GM21423 (cell line): ENCODE data around the gene EBF3.
"Not testable (repeated sequence)": the region's sequence is repeated elsewhere in the genome, so short reads cannot be mapped to it uniquely, and the experiment has no call there.

Source experiments
- ATAC-seq: cut with Tn5 transposase; IDR thresholded peaks from one replicate; pipeline ENCODE4 v1.9.1; 2021; ENCODE audit warnings: mild to moderate bottlenecking, moderate library complexity; ENCODE audit not compliant: unreplicated experiment

Gene EBF3

DNA sequence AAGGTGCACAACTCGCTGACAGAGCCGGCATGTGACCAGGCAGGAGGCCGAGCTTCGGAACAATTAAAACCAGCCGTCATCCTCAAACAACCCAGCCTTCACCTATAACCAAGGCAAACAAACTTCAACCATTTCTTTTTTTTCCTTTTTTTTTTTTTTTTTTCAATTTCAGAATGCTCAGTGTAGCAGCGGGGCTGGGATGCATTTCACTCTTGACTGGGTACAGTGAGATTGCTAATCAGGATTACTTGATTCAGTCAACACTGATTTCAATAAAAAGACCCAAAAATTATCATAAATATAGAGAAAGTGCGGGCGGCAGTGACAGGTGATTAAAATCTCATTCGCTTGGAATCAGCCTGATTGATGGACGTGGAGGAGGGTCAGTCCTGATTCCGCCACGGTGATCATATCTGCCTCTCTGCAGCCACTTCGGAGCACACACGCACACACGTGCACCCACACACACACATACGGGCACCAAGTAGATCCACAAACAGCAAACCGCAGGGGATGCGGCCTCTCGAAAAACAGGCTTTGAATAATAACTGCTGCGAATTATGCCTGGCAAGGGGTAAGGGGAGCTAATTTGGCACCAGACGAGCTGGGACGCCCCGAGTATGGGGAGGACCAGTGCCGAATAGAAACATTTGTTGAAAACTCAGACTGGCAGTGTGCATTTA lies 31.2 kb downstream of the EBF3 start:
- ATAC-seq: no peak

DNA sequence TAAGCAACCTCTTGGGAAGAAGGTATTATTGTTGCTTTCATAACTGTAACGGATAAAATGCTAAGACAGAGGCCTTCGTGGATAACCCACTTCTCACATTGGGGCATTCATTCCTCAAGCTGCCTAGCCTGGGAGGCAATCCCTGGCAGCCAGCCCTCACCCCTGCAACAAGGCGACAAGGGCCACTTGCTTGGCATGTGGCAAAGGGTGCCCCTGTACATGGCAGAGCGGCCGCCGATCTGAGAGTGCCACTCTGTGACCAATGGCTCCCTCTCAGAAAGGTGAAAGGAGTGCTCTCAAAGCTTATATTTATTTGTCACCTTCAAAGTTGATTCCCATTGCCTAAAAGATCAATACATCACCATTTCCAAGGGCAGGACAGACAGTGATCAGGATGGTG lies 31.9 kb downstream of the EBF3 start:
- no peak for ATAC-seq

DNA sequence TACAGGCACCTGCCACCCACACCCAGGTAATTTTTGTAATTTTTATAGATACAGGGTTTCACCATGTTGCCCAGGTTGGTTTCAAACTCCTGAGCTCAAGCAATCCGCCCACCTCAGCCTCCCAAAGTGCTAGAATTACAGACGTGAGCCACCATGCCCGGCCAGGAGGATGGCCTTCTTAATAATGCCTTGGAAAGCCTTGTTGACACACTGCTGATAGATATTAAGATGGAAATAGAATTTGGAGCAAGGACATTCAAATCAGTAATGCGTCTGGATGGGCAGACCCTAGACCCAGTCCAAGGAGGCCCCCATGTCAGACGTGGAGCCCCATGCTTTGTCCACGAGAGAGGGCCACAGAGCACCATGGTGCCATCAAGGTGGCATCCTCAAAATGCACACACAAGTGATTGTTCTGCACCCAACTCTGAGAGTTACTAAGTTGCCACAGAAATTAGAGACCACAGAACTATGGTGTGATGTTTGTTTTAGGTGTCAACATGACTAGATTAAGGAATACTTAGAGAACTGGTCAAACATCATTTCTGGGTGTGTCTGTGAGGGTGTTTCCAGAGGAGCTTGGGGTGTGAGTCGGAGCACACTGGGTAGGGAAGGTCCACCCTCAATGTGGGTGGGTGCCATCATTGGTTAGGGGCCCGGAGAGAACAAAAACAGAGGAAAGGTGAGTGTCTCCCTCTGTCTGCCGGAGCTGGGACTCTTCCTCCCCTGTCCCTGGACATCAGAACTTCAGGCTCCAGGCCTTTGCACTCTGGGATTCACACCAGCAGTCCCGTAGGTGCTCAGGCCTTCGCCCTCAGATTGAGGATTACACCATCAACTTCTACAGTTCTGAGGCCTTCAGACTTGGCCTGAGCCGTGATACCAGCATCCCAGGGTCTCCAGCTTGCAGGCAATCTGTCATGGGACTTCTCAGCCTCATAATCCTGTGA lies 34.5 kb downstream of the EBF3 start:
- no peak for ATAC-seq

DNA sequence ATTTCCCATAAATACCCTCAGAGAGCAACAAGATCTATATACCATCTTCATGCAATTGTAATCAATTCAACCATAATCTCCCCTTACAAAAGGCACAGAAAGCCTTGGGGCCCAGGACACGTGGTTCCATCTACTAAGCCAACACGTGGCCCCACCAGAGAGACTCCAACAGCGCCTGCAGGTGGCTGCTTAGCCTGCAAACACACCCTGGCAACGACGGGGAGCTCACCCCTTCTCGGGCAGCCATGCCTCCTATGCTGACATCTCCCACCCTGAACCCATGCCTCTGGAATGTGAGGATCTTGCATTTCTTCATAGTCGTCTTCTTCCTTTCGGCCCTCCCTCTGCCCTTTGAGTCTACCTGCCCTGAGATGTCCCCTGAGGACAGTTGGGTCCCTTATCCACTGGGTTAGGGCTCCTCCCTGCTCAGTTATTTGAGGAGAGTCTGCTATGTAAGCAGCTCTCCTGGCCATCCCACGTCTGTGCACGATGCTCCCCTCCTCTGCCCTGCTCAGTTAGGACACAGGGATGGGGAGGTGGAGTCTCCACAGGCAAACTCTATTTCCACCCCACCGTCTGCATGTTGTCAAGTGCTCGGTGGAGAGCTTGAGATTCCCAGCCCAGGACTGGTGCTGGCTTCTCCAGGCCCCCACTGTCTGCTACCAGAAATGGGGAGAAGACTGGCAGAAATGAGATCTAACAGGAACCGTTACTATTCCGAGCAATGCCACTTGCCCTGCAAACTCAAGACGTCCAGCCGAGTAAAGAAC lies 36.5 kb downstream of the EBF3 start:
- ATAC-seq: no peak

DNA sequence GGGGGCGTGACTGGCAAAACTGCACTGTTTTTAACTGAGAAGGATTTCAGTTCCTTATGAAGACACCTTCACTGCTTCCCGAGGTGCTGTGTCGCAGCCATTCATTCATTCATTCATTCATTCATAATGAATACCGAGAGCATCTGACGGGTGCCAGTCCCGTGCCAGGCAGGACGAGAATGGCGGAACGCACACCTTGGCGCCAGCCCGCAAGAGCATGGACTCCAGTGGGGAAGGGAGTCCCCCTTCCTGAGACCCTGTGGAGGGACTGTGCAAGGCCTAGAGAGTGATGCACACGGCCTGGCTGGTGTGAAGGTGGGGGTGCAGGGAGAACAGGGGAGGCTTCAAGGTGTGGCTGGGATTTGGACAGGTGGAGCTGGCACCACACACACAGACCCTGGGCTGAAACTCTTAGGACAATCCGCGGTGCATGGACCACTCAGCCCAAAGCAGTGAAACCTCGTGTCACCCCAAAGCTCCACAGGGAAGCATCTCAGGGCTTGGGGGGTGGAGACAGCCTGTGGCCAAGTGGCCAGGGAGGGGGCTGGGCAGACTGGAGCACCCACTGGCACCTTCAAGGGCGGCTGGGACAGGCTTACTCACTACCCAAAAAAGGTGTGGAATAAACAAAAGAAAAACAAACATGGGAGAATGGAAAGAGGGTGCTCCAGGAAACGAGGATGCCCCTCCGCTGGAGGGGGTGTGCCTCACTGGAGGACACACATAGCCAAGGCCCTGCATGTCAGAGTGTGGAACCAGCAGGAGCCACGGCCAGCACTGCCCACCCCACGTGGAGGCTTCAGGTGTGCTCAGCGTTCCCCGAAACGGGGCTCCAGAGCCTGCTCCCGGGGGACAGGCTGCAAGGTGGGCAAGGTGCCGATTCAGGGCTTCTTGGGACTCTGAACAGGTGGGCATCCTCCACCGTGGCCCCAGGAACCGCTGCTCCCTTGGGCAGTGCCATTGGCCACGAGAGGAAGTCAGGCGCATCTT lies 37.7 kb downstream of the EBF3 start:
- ATAC-seq: no peak

DNA sequence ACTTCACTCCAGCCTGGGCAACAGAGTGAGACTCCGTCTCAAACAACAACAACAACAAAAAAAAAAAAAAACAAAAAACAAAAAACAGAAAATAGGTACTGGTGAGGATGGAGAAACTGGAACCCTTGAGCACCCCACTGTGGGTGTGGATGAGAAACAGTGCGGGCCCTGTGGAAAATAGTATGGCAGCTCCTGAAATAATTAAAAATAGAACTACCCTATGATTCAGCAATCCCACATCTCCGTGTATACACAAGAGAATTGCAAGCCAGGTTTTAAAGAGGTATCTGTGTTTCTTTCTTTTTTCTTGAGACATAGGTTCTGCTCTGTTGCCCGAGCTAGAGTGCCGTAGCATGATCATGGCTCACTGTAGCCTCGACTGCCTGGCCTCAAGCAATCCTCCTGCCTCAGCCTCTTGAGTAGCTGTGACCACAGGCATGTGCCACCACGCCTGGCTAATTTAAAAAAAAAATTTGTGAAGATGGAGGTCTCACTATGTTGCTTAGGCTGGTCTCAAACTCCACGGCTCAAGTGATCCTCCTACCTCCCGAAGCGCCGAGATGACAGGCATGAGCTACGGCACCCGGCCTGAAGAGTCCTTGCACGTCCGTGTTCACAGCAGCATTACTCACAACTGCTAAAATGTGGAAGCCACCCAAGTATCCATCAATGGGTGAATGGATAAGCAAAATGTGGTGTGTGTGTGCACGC lies 39.5 kb downstream of the EBF3 start:
- ATAC-seq: no peak

DNA sequence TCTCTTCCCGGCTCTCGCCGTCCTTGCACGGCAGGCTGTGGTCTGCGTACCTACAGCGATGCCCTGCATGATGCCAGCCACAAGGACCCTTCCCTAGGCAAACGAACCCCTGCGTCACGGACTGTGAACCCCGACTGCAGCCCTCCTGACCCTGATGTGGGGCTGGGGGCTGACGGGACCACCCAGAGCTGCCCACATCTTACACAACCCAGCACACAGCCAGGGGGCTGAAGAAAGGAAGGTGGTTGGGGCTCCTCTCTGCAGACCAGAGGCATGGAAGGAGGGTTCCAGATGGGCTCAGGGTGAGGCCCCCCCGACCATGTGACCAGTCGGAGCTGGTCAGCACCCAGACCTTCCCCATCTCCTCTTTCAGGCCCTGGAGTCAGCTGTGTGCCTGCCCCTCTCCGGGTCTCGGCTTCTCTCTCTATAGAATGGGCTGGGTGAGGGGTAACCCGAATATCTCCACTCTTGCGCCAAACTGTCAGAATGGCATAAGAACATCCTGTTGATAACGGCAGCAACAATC lies 41.4 kb downstream of the EBF3 start:
- ATAC-seq: no peak

DNA sequence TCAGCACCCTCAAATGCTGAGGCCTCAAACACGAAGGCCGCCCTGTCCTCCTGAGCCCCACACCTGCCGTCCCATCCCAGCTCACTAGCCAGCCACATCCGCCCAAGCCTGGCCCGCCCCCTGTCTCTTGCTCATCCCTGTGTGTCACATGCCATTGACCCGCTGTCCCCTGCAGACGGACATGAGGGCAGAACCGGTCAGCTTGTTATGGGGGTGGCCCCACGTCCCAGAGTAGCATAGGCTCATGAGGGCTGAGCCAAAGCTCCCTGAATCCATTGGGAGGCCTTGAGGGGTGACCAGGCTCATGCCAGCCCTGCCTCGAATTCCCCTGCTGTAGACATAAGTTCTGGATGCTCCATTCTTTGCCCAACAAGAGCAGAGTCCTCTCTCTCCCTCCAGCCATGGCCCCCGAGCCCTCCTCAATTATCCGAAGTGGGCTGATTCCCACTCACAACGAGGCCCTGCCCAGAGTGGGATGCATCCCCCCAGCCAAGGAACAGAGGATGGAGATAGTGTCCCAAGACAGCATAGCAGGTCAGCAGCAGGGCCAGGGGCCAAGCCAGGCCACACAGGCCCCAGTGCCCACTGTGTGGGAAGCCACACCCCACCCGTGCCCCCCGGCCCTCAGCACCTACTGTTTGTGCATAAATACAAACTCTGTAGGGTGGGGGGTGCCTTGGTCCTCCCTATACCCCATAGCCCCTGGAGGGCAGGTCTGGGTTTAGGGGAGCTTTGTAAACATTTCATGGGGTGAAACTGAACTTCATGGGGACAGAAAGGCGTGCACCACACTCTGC lies 42.1 kb downstream of the EBF3 start:
- ATAC-seq: no peak

DNA sequence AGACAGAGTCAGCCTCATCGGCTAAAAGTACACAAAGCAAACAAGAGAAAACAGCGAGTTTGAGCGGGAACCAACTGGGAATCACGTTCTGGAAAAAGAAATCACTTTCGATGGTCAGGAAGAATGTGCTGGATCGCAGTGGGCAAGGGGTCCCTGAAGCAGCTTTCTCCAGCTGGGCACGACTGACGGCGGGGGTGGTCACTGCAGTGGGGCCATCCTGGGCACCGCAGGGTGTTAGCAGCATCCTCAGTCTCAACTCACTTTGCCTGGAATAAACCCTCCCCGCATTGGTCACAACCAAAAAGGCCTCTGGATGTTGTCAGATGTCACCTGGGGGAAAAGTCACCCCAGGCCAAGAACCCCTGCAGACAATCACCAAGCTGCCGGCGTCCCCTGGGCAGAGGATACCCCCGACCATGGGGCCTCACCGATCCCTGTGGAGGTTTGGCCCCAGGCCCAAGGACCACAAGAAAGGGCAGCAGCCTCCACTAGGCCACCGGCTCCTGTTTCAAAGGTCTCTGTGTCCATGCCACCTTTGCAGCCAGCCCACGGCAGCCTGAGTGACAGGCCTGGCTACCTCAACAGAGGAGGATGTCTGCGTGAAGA lies 42.9 kb downstream of the EBF3 start:
- ATAC-seq: no peak

DNA sequence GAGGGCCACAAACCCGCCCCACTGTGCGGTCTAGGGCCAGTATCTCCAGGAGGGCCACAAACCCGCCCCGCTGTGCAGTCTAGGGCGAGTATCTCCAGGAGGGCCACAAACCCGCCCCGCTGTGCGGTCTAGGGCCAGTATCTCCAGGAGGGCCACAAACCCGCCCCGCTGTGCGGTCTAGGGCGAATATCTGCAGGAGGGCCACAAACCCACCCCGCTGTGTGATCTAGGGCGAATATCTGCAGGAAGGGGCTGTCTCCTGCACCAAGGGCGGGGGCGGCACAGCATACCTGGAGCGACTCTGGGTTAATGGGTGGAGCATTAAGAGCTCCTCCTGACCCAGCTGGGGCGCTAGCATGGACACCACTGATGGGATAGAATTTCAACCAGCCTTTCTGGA lies 43.9 kb downstream of the EBF3 start:
- not testable (repeated sequence) for ATAC-seq

DNA sequence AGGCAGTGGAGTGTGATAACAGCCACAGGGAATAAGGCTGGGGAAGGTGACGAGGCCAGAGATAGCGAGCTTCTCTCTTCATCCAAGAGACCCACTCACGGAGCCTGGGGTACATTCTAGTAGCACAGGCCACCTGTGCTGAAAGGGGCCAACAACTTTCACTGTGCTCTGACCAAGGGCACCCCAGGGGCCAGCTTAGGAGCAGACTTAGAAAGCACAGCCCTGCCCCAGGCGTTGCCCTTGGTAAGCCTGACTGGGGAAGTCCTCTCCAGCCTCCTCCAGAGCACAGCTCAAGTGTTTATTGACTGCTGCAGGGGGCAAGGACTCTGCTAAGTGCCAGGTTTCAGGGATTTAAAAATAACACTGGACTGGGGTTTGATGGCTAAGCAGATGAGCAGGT lies 44.7 kb downstream of the EBF3 start:
- no peak for ATAC-seq

DNA sequence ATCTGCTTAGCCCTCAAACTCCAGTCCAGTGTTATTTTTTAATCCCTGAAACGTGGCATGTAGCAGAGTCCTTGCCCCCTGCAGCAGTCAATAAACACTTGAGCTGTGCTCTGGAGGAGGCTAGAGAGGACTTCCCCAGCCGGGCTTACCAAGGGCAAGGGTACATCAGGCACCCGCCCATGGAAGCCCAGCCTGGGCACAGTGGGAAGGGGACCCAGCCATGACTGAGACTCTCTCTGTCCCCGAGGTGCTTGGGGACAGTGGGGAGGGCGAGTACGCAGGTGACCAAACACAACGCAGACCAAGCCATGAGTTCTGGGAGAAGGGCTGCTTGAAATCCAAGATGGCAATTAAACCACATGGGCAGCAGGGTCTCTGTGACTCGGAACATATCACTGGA lies 45.2 kb downstream of the EBF3 start:
- no peak for ATAC-seq

DNA sequence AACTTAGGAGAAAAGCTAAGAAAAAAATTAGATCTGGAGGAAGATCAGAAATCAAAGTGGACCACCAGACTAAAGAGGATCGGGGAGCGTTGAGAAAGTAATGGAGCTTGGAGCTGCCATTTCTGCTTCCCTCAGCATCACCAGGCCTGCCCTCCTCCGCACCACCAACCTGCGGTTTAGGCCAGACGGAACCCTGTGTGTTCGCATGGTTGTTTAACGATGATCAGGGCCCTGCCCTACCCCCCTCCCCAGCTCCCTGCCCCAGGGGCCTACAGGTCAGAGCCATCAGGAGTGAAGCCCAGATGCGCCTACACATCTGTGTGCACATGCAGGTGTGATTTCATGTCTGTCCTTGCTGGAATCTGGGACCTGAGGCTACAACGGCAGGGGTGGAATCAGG lies 45.7 kb downstream of the EBF3 start:
- ATAC-seq: no peak

DNA sequence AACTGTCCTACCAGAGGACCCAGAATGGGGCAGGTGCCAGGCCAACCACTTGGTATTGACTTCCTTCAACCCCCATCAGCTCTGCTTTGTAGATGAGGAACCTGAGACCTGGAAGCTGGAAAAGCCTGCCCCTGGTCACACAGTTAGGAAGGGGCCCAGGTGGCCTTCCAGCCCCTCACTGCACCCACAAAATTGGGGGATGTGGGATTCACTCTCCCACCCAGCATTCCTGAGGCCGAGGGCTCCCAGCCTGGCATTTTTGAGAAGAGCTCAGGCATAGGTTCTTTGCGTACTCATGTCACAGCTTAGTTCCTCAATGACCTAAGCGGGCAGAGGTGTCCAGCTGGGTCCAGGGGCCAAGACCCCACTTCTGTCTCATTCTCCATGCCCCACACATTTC lies 46.1 kb downstream of the EBF3 start:
- no peak for ATAC-seq

DNA sequence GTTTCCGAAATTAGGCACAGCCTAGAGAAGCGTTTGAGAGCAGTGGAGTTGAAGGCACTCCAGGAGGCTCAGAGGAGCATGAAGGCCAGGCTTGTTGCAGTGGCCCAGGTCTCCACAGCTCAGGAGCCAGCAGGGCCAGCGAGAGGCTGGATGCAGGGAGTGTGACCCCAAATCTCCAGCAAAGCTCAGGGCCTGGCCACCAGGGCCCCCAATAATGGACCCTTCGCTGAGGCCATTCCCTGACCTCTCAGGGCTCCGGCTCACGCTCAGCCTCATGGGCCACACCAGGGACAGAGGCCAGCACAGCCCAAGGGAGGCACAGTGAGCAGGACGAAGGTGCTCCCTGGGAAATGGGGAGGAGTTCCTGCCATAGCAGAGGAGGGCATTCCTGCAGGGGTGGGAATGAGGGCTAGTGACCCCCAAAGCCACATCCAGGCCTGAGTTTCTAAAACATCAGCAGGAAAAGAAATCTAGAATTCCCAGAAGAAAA lies 47.5 kb downstream of the EBF3 start:
- no peak for ATAC-seq

DNA sequence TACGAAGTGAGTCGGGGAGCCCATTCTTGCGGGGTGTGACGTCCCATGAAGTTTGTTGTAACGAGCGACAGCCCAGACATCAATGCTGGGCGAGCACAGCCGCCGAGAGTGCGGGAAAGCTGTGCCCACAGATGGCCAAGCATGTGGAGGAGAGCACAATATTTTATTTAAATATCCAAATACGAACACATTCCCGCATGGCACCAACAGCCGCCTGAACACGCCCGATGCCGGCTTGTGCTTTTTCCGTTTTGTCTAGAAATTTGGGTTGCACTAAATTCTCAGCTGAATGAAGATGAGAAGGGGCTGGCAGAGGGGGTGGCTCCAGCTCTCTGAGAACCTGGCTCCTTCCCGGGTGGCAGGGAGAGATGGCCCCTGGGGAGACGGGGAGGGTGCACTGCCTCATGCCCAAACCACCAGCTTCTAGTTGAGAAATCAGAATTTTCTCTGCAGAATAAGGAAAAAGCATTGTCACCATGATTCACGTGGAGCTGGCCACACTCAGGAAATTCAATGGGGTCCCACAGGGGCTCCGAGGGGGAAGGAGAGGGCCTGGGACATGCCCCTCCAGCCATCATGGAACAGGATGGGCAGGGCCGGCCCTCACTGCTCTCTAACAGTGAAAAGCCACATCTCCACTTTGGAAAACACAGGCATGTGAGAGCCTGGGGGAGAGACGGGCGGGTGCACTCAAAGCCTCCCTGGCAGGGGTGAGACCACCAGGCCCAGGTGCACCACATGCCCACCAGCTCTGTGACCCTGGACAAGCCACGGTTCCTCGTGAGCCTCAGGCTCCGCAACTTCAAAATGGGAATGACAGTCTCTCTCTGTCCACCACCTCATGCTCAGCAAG lies 48.3 kb downstream of the EBF3 start:
- ATAC-seq: no peak

DNA sequence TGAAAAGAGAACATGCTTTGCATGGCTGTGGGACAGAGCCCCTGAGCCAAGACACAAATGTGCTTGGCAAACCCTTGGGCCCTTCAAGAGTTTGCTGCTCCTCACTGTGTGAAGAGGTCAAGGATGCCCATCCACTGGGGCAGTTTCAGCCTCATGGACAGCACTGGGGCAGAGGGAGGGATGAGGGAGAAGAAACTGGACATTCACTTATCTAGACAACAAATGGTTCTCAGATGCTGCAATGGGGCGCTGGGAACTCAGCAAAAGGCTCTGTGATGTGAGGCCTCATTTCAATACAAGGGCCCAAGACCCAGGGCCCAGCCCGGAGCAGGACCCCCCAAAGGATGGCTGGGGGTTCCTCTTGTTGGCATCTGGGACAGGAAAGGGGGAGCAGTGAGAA lies 49.1 kb downstream of the EBF3 start:
- ATAC-seq: no peak
